Effector memory CD8-positive, alpha-beta T cell (primary cell): ENCODE measurements around the gene CARD19.

Experiments
- ATAC-seq: fragments of 150-1000 bp; cut with Tn5 transposase; replicated peaks from 2 replicates; pipeline ENCODE4 v1.10.0; 2021; ENCODE audit warnings: mild to moderate bottlenecking, moderate library complexity
- DNase-seq, 3 experiments: peaks; one replicate each; pipeline ENCODE4 v3.0.0; 2021
- H3K27ac Mint-ChIP-seq, 2 donors: one replicate each; pipeline ENCODE4 v1.8.0; 2022; ENCODE audit warnings: mild to moderate bottlenecking in 2 of 2, mixed read lengths in 2 of 2, moderate library complexity in 2 of 2
- H3K27me3 Mint-ChIP-seq, 2 donors: one replicate each; pipeline ENCODE4 v1.8.0; 2022; ENCODE audit warnings: mixed read lengths in 2 of 2
- H3K36me3 Mint-ChIP-seq: one replicate; pipeline ENCODE4 v1.8.0; 2022; ENCODE audit warnings: mild to moderate bottlenecking, moderate library complexity, mixed read lengths; ENCODE audit not compliant: insufficient read depth
- H3K4me1 Mint-ChIP-seq, 2 donors: one replicate each; pipeline ENCODE4 v1.8.0; 2022; ENCODE audit warnings: low read depth in 2 of 2, mixed read lengths in 2 of 2
- H3K4me3 Mint-ChIP-seq, 2 donors: one replicate each; pipeline ENCODE4 v1.8.0; 2022; ENCODE audit warnings: mild to moderate bottlenecking in 2 of 2, mixed read lengths in 2 of 2, moderate library complexity in 2 of 2
- H3K9me3 Mint-ChIP-seq, 2 donors: one replicate each; pipeline ENCODE4 v1.8.0; 2022; ENCODE audit warnings: mixed read lengths in 2 of 2

CARD19 gene

GRCh38 chr9:93076101-93076791 lies 19.8 kb upstream of the CARD19 start:
- no peak overlapping the region for H3K27ac Mint-ChIP-seq
- no peak overlapping the region for H3K4me3 Mint-ChIP-seq
- no peaks in the 10 kb centered on the region for H3K9me3 Mint-ChIP-seq
- H3K27me3 Mint-ChIP-seq: no peaks in the 10 kb centered on the region
- H3K36me3 Mint-ChIP-seq: peaks cover 10% of the 10 kb centered on the region
- H3K4me1 Mint-ChIP-seq: peaks cover 4 to 13% of the 10 kb centered on the region in 2 donors
- DNase-seq (no peak), ATAC-seq (no peak)

GRCh38 chr9:93076792-93077128 lies 19.3 kb upstream of the CARD19 start:
- Mint-ChIP-seq H3K9me3 (no peaks in the 10 kb centered on the region), H3K4me1 (peaks cover 4 to 13% of the 10 kb centered on the region in 2 donors), H3K27me3 (no peaks in the 10 kb centered on the region), H3K4me3 (no peak overlapping the region), H3K27ac (no peak overlapping the region), H3K36me3 (peaks cover 13% of the 10 kb centered on the region)
- ATAC-seq: no peak
- no peak for DNase-seq

- no peak overlapping the region for H3K27ac Mint-ChIP-seq
- no peaks in the 10 kb centered on the region for H3K9me3 Mint-ChIP-seq
- H3K4me1 Mint-ChIP-seq: peaks cover 4 to 13% of the 10 kb centered on the region in 2 donors
- H3K36me3 Mint-ChIP-seq: peaks cover 13% of the 10 kb centered on the region
- DNase-seq (no peak), ATAC-seq (no peak)
- H3K4me3 Mint-ChIP-seq: no peak overlapping the region
- no peaks in the 10 kb centered on the region for H3K27me3 Mint-ChIP-seq
These were observed 18.6 kb upstream of the CARD19 start for GRCh38 chr9:93077367-93077766.

GRCh38 chr9:93077811-93078210 lies 18.2 kb upstream of the CARD19 start:
- Mint-ChIP-seq H3K4me3 (no peak overlapping the region), H3K36me3 (peaks cover 13% of the 10 kb centered on the region), H3K27me3 (no peaks in the 10 kb centered on the region), H3K27ac (no peak overlapping the region), H3K4me1 (peaks cover 8 to 13% of the 10 kb centered on the region in 2 donors), H3K9me3 (no peaks in the 10 kb centered on the region)
- ATAC-seq: no peak
- DNase-seq: no peak

- Mint-ChIP-seq H3K27ac (no peak overlapping the region), H3K36me3 (peaks cover 9% of the 10 kb centered on the region), H3K4me3 (no peak overlapping the region), H3K4me1 (peaks cover 17 to 20% of the 10 kb centered on the region in 2 donors), H3K9me3 (no peaks in the 10 kb centered on the region), H3K27me3 (no peaks in the 10 kb centered on the region)
- no peak for DNase-seq
- no peak for ATAC-seq
These were observed 16.6 kb upstream of the CARD19 start for GRCh38 chr9:93079371-93079770.

- no peak for DNase-seq
- no peak for ATAC-seq
- peaks cover 9% of the 10 kb centered on the region for H3K36me3 Mint-ChIP-seq
- H3K4me1 Mint-ChIP-seq: peaks cover 14 to 15% of the 10 kb centered on the region in 2 donors
- no peaks in the 10 kb centered on the region for H3K9me3 Mint-ChIP-seq
- no peaks in the 10 kb centered on the region for H3K27me3 Mint-ChIP-seq
- H3K4me3 Mint-ChIP-seq: no peak overlapping the region
- H3K27ac Mint-ChIP-seq: no peak overlapping the region
These were observed 15.6 kb upstream of the CARD19 start for GRCh38 chr9:93080406-93080805.

- Mint-ChIP-seq H3K36me3 (peaks cover 13% of the 10 kb centered on the region), H3K27me3 (no peaks in the 10 kb centered on the region), H3K27ac (no peak overlapping the region), H3K4me1 (peaks cover 14 to 15% of the 10 kb centered on the region in 2 donors), H3K9me3 (no peaks in the 10 kb centered on the region), H3K4me3 (no peak overlapping the region)
- DNase-seq (no peak), ATAC-seq (no peak)
These were observed 14.9 kb upstream of the CARD19 start for GRCh38 chr9:93081081-93081529.

- ATAC-seq: no peak
- peaks cover 13 to 14% of the 10 kb centered on the region in 2 donors for H3K4me1 Mint-ChIP-seq
- H3K4me3 Mint-ChIP-seq: no peak overlapping the region
These were observed 14.1 kb upstream of the CARD19 start for GRCh38 chr9:93081931-93082330.

GRCh38 chr9:93082841-93083411 lies 13.1 kb upstream of the CARD19 start:
- Mint-ChIP-seq H3K36me3 (peaks cover 18% of the 10 kb centered on the region), H3K9me3 (no peaks in the 10 kb centered on the region), H3K4me3 (no peak overlapping the region), H3K27me3 (no peaks in the 10 kb centered on the region), H3K27ac (peak overlapping the region; percentile 39 to 85), H3K4me1 (peaks cover 14% of the 10 kb centered on the region in 2 donors)
- DNase-seq: no peak
- peak; percentile 35 for ATAC-seq

More at GRCh38 chr9:93081931-93082330, 14.1 kb upstream of the CARD19 start:
- no peak for DNase-seq
- no peaks in the 10 kb centered on the region for H3K27me3 Mint-ChIP-seq
- no peak overlapping the region for H3K27ac Mint-ChIP-seq
- peaks cover 18% of the 10 kb centered on the region for H3K36me3 Mint-ChIP-seq
- H3K9me3 Mint-ChIP-seq: no peaks in the 10 kb centered on the region

- DNase-seq (no peak), ATAC-seq (no peak)
- H3K27ac Mint-ChIP-seq: peak overlapping the region; percentile 39 to 85
- H3K9me3 Mint-ChIP-seq: no peaks in the 10 kb centered on the region
- no peaks in the 10 kb centered on the region for H3K27me3 Mint-ChIP-seq
- H3K4me3 Mint-ChIP-seq: peak overlapping the region; percentile 28 to 64
- peaks cover 14 to 15% of the 10 kb centered on the region in 2 donors for H3K4me1 Mint-ChIP-seq
- H3K36me3 Mint-ChIP-seq: peaks cover 21% of the 10 kb centered on the region
These were observed 12.2 kb upstream of the CARD19 start for GRCh38 chr9:93083592-93084470.

GRCh38 chr9:93084471-93084881 lies 11.5 kb upstream of the CARD19 start:
- Mint-ChIP-seq H3K36me3 (peaks cover 18% of the 10 kb centered on the region), H3K4me3 (no peak overlapping the region)

GRCh38 chr9:93085676-93086075 lies 10.3 kb upstream of the CARD19 start:
- ATAC-seq: no peak
- peaks cover 7 to 17% of the 10 kb centered on the region in 2 donors for H3K4me1 Mint-ChIP-seq
- H3K4me3 Mint-ChIP-seq: no peak overlapping the region
- H3K27me3 Mint-ChIP-seq: no peaks in the 10 kb centered on the region
- H3K27ac Mint-ChIP-seq: no peak overlapping the region
- no peak for DNase-seq
- H3K36me3 Mint-ChIP-seq: peaks cover 16% of the 10 kb centered on the region
- no peaks in the 10 kb centered on the region for H3K9me3 Mint-ChIP-seq

More at GRCh38 chr9:93084471-93084881, 11.5 kb upstream of the CARD19 start:
- H3K27ac Mint-ChIP-seq: no peak overlapping the region
- DNase-seq (no peak), ATAC-seq (no peak)
- H3K27me3 Mint-ChIP-seq: no peaks in the 10 kb centered on the region
- peaks cover 12 to 15% of the 10 kb centered on the region in 2 donors for H3K4me1 Mint-ChIP-seq
- H3K9me3 Mint-ChIP-seq: no peaks in the 10 kb centered on the region

GRCh38 chr9:93086447-93087224 lies 9.4 kb upstream of the CARD19 start:
- no peak overlapping the region for H3K4me3 Mint-ChIP-seq
- H3K27me3 Mint-ChIP-seq: no peaks in the 10 kb centered on the region
- no peak overlapping the region for H3K27ac Mint-ChIP-seq
- ATAC-seq (no peak), DNase-seq (no peak)
- H3K4me1 Mint-ChIP-seq: peaks cover 11 to 17% of the 10 kb centered on the region in 2 donors
- H3K36me3 Mint-ChIP-seq: peaks cover 12% of the 10 kb centered on the region
- no peaks in the 10 kb centered on the region for H3K9me3 Mint-ChIP-seq
